Activated T-cell treated with anti-CD3 and anti-CD28 coated beads for 24 hours (primary cell): ENCODE results near the gene CALCA.

ENCODE experiments used
- DNase-seq: peaks from one replicate; pipeline ENCODE4 v3.0.0-alpha.2; 2020; ENCODE audit warnings: low read depth

CALCA gene

DNA sequence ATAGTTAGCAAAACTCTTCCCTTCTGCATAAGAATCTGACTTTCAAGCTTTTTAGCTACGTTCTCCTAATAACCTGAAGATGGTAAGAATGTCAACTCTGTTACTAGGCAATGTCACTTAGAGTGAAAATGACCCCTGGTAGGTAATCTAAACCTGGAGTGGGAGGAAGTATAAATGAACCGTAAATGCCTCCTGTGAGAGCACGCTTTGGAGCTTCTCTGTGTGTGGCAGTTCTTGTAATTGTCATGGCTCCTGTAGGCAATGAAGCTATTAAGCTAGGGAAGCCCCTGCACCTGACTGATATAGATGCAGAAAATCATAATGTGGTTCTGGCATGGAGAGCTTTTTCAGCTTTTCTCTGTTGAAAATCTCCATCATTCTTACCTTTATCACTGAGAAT is 29.4 kb downstream of the CALCA start:
- DNase-seq: no peak

DNA sequence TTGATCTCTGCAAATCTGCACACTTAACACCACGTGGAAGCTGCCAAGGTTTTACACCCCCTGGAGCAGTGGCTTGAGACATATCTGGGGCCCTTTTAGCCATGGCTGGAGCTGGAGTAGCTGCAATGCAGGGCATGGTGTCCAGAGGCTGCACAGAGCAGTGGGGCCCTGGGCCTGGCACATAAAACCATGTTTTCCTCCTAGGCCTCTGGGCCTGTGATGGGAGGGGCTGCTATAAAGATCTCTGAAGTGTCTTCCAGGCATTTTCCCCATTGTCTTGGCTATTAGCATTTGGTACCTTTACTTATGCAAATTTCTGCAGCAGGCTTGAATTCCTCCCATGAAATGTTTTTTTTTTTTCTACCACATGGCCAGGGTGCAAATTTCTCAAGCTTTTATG is 33.2 kb downstream of the CALCA start:
- DNase-seq: no peak

DNA sequence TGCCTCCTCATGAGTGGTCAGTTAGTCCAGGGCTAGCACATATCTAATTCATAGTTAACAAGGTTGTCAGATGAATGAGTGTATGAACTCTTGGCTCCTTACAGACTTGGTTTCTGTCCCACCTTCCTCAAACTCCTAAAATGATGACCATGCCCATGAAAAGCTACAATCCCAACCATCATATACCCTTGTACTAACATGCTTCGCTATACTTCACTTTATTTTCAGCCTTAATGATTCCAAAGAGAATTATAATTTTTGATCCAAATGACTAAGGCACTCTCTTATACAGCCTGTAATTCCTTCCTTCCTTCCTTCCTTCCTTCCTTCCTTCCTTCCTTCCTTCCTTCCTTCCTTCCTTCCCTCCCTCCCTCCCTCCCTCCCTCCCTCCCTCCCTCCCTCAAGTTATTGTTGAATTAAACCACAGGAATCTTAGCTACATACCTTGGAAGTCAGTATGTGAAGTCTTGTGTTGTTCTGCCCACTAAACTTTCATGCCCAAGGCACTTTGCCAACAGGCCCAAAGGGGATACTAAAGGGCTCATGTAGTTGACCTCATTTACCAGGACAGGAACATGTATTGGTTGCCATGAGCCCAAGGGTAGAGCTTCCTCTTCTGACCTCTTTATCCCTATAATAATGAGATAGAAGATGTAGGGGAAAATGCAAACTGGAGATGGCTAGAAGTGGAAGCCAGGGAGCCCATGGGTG is 37.4 kb downstream of the CALCA start:
- no peak for DNase-seq

DNA sequence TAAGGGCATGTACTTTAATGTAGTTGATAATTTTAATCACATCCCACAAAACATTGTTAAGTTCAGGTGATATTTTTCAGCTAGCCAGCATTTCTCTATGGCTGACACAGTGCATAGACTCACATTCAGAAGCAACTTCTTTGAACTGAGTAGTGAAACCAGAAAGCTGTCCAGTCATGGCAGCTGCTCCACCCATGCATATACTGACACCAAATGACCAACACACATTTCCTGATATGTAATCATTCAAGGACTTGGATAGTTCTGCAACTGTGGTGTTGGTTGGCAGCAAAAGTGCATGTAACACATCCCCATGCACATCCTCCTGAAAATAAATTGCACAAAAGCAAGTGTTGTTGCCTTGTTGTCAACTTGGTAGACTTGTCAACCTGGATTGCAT is 39.7 kb downstream of the CALCA start:
- no peak for DNase-seq

DNA sequence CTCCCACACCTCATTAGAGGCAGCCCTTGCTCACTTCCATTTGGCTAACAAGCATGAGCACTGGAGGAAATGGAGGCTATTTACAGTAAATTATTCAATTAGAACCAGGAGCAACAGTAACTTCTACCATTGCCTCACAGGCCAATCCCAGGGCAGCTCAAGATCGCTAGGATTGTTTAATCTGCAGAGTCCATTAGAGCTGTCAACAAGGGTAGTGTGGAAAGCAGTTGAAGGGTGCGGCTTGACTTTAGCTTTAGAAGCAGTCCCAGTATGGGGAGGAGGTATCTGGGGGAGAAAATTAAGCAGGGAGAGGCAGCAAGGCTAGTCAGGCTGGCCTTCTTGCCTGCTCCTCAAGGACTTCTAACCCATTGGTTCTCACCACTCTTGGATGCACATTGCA is 41.8 kb downstream of the CALCA start:
- no peak for DNase-seq

DNA sequence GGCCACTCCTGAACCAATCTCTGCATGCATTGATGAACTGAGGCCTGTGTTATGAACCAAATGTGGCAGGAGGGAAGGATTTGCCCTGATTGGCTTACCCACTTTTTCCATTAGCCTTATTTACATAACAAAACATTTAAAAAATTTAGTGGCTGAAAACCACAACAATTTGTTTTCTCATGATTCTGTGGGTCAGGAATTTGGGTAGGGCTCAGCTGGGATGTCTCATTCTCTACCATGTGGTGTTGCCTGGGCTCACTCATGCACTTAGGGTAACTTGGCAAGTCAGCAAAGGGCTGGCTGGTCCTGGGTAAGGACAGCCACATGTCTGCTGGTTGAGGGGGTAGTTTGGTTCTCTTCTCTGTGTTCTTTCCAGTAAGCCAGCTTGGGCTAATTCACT is 45.0 kb downstream of the CALCA start:
- no peak for DNase-seq

DNA sequence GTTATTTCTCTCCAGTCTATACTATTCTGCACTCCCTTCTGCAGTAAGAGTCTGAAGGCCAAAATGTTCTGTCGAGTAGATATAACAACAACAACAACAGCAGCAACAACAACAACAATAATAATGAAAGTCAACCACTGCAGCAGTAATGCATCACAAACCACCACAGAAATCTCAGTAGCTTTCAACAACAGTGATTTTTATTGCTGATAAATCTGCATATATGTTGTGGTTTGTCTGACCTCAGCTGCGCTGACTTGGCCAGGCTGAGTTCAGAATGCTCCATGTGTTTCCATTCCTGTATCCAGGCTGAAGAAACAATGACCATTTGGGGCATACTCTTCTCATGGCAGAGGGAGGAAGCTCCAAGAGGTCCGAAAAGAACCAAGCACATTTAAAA is 47.8 kb downstream of the CALCA start:
- no peak for DNase-seq
